B cell (primary cell): Measurements from ENCODE around the gene PAMR1. TPM values are rescaled to one million over a fixed set of nuclear protein-coding genes. Genes with fewer than 3 reads are reported as not detected.

Experiments
- ATAC-seq: fragments of 200-7000 bp; cut with Tn5 transposase; one replicate; pipeline ENCODE4 v1.10.0; 2021; ENCODE audit warnings: low read depth, mild to moderate bottlenecking, moderate number of reproducible peaks, moderate library complexity
- CTCF ChIA-PET: fragments of 350-600 bp; sonication (Branson Sonifier 250); formaldehyde crosslinking; loops from one replicate; lab custom pipeline; 2021; ENCODE audit warnings: antibody characterized with exemption, inconsistent platforms; lab: Charles Lee
- POLR2A ChIA-PET: fragments of 350-600 bp; sonication (Branson Sonifier 250); formaldehyde crosslinking; loops from one replicate; lab custom pipeline; 2021; ENCODE audit warnings: antibody characterized with exemption; lab: Charles Lee
- DNase-seq: peaks from one replicate; pipeline ENCODE4 v3.0.0; 2013
- H2AFZ ChIP-seq: 2 replicates; pipeline ENCODE4 v1.6.1; 2012; ENCODE audit warnings: mild to moderate bottlenecking, low read depth, low read length; ENCODE audit not compliant: insufficient read depth, poor library complexity, severe bottlenecking
- H3K27ac ChIP-seq, 2 donors: 1 replicate in 1 of 2; 2 replicates in 1 of 2; pipeline ENCODE4 v1.5.1; 2012 to 2013; ENCODE audit warnings: low read length in 2 of 2, mild to moderate bottlenecking in 2 of 2, moderate library complexity in 1 of 2
- H3K27me3 ChIP-seq, 4 experiments: fragments of 200-600 bp in 1 of 4; sonication (generic) in 1 of 4; replicated peaks in 1 of 4; 1 replicate in 2 of 4; 2 replicates in 2 of 4; pipeline versions ENCODE4 v1.6.1 to v1.7.0; 2013 to 2016; ENCODE audit warnings: low read length in 3 of 4, mild to moderate bottlenecking in 2 of 4, mixed read lengths in 1 of 4, moderate library complexity in 1 of 4; ENCODE audit not compliant: insufficient read depth in 4 of 4, control insufficient read depth in 3 of 4; ENCODE audit errors: control extremely low read depth in 1 of 4
- H3K36me3 ChIP-seq, 2 experiments: replicated peaks in 1 of 2; 1 replicate in 1 of 2; 2 replicates in 1 of 2; pipeline versions ENCODE4 v1.6.1 to v1.7.1; 2013; ENCODE audit warnings: low read length in 1 of 2; ENCODE audit not compliant: insufficient read depth in 2 of 2, control insufficient read depth in 1 of 2; ENCODE audit errors: control extremely low read depth in 1 of 2, extremely low read depth in 1 of 2
- H3K4me1 ChIP-seq, 2 donors: fragments of 200-600 bp in 1 of 2; sonication (generic) in 1 of 2; 1 replicate in 1 of 2; 2 replicates in 1 of 2; pipeline versions ENCODE4 v1.5.1 to v1.6.1; 2013 to 2017; ENCODE audit warnings: low read length in 2 of 2; ENCODE audit not compliant: control insufficient read depth in 2 of 2, insufficient read depth in 2 of 2
- H3K4me2 ChIP-seq: replicated peaks from 2 replicates; pipeline ENCODE3; 2012; ENCODE audit warnings: mild to moderate bottlenecking, low read depth, low read length; ENCODE audit not compliant: poor library complexity, severe bottlenecking
- H3K4me3 ChIP-seq, 5 experiments: fragments of 200-600 bp in 1 of 5; sonication (generic) in 1 of 5; 1 replicate in 3 of 5; 2 replicates in 2 of 5; pipeline versions ENCODE4 v1.5.1 to v1.7.0; 2011 to 2016; ENCODE audit warnings: low read length in 4 of 5, mild to moderate bottlenecking in 4 of 5, low read depth in 2 of 5, control low read depth in 1 of 5, moderate library complexity in 1 of 5; ENCODE audit not compliant: insufficient read depth in 1 of 5; ENCODE audit errors: control extremely low read depth in 1 of 5, extremely low read depth in 1 of 5
- H3K79me2 ChIP-seq: fragments of 200-600 bp; sonication (generic); one replicate; pipeline ENCODE4 v1.6.0; 2016; ENCODE audit warnings: low read length; ENCODE audit not compliant: control insufficient read depth, insufficient read depth
- H3K9ac ChIP-seq: fragments of 200-600 bp; sonication (generic); 2 replicates; pipeline ENCODE4 v1.6.1; 2017; ENCODE audit warnings: mild to moderate bottlenecking, low read length, moderate library complexity
- H3K9me3 ChIP-seq, 3 donors: one replicate each; pipeline versions ENCODE4 v1.6.1 to v1.7.1; 2013; ENCODE audit warnings: low read length in 2 of 3; ENCODE audit not compliant: control insufficient read depth in 2 of 3, insufficient read depth in 1 of 3; ENCODE audit errors: control extremely low read depth in 1 of 3
- H4K20me1 ChIP-seq: 2 replicates; pipeline ENCODE4 v1.6.0; 2012; ENCODE audit warnings: mild to moderate bottlenecking, low read length; ENCODE audit not compliant: insufficient read depth, control insufficient read depth, poor library complexity, severe bottlenecking
- H3K27ac Mint-ChIP-seq: one replicate; pipeline ENCODE4 v1.8.0; 2021; ENCODE audit warnings: mixed read lengths
- H3K27me3 Mint-ChIP-seq: one replicate; pipeline ENCODE4 v1.8.0; 2021; ENCODE audit warnings: mixed read lengths
- H3K4me1 Mint-ChIP-seq: one replicate; pipeline ENCODE4 v1.8.0; 2021; ENCODE audit warnings: mixed read lengths
- H3K4me3 Mint-ChIP-seq: one replicate; pipeline ENCODE4 v1.8.0; 2021; ENCODE audit warnings: mixed read lengths
- H3K9me3 Mint-ChIP-seq: one replicate; pipeline ENCODE4 v1.8.0; 2022; ENCODE audit warnings: mixed read lengths; ENCODE audit not compliant: insufficient read depth
- CTCF ChIP-seq: fragments of 200-600 bp; IDR thresholded peaks from one replicate; pipeline ENCODE4 v1.8.0; 2022; ENCODE audit warnings: antibody characterized with exemption, mild to moderate bottlenecking
- EZH2 ChIP-seq: IDR thresholded peaks from 2 replicates; pipeline ENCODE4 v1.6.1; 2012; ENCODE audit warnings: borderline replicate concordance, low read depth, mild to moderate bottlenecking, moderate library complexity, low read length; ENCODE audit not compliant: insufficient read depth, poor library complexity, severe bottlenecking
- WGBS: methylation state at CpG from one replicate; pipeline ENCODE4 v1.1.5; 2013; ENCODE audit warnings: missing lambda C conversion rate; ENCODE audit not compliant: insufficient coverage; 5-methylcytosine and 5-hydroxymethylcytosine counted together
- intact Hi-C: fragments of 100-400 bp; cut with micrococcal nuclease; formaldehyde crosslinking; loops from one replicate; pipeline ENCODE4 v1.10.0; 2022
- polyA plus RNA-seq: library from polyadenylated mRNA; depleted of rRNA; stranded (reverse); fragments of >200 nt; gene quantifications from 2 replicates; pipeline ENCODE4 v1.2.3, GENCODE V29; 2012
- total RNA-seq, 2 donors: library from RNA; stranded (reverse); fragments of 120-200 nt in 1 of 2; gene quantifications; 1 replicate in 1 of 2; 2 replicates in 1 of 2; pipeline versions ENCODE4 v1.2.3 to v1.2.4, GENCODE V29; 2013 to 2022

The PAMR1 gene
- total and polyA plus RNA-seq, 2 donors (not counting 1 experiment from before 2014, with no cell fraction given) = not detected

DNA sequence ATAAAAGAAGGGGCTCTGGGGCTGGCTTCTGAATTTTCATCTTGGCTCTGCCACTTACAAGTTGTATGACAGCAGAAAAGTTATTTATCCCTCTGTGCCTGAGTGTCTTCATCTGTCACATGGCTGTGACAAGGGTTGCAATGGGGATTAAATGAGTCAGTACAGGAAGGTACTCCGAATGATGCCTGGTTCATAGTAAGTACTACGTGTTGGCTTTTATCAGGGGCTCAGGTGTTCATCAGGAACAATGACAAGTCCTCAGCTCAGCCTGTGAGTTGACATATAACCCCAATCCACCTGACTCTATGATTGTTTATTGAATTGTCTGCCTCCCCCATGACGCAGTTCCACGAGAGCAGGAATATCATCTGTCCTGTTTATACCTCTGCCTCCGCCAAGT lies 45.7 kb downstream of the PAMR1 start:
- CTCF ChIA-PET = no interaction called here
- peaks cover 9% of the 10 kb centered on the region for H3K9me3 Mint-ChIP-seq
- H3K9me3 ChIP-seq = peaks cover 0 to 9% (median 8%) of the 10 kb centered on the region in 3 donors
- WGBS = 100% methylated on average over 1 of the region's 5 CpGs
- no peak overlapping the region for H3K4me2 ChIP-seq
- no peak overlapping the region for H3K27ac ChIP-seq
- H3K27me3 ChIP-seq = peaks cover 0 to 16% (median 3%) of the 10 kb centered on the region in 4 experiments
- H3K27me3 Mint-ChIP-seq = peaks cover 65% of the 10 kb centered on the region
- intact Hi-C loops = no loop called here
- H4K20me1 ChIP-seq = no peaks in the 10 kb centered on the region
- no peak overlapping the region for H3K9ac ChIP-seq
- no peaks in the 10 kb centered on the region for H3K4me1 Mint-ChIP-seq
- H2AFZ ChIP-seq = no peak overlapping the region
- TF ChIP-seq CTCF = no peak
- TF ChIP-seq EZH2 = no peak
- H3K79me2 ChIP-seq = no peaks in the 10 kb centered on the region
- DNase-seq = no peak
- ATAC-seq = no peak
- POLR2A ChIA-PET = no interaction called here
- no peak overlapping the region for H3K4me3 ChIP-seq
- H3K27ac Mint-ChIP-seq = no peak overlapping the region
- no peak overlapping the region for H3K4me3 Mint-ChIP-seq
- no peaks in the 10 kb centered on the region for H3K4me1 ChIP-seq
- no peaks in the 10 kb centered on the region for H3K36me3 ChIP-seq

GRCh38 chr11:35478471-35479091 lies 46.8 kb downstream of the PAMR1 start:
- no peak for TF ChIP-seq CTCF
- TF ChIP-seq EZH2 = no peak
- Histone ChIP-seq H3K4me2 (no peak overlapping the region), H3K9ac (no peak overlapping the region), H3K4me3 (no peak overlapping the region), H3K79me2 (no peaks in the 10 kb centered on the region), H3K27ac (no peak overlapping the region), H3K9me3 (peaks cover 0 to 9% (median 8%) of the 10 kb centered on the region in 3 donors), H3K27me3 (peaks cover 0 to 8% (median 0%) of the 10 kb centered on the region in 4 experiments), H4K20me1 (no peaks in the 10 kb centered on the region), H2AFZ (no peak overlapping the region), H3K4me1 (no peaks in the 10 kb centered on the region), H3K36me3 (no peaks in the 10 kb centered on the region)
- POLR2A ChIA-PET = no interaction called here
- CTCF ChIA-PET = no interaction called here
- intact Hi-C loops = no loop called here
- H3K27me3 Mint-ChIP-seq = peaks cover 57% of the 10 kb centered on the region
- DNase-seq (no peak), ATAC-seq (no peak)
- H3K4me1 Mint-ChIP-seq = no peaks in the 10 kb centered on the region
- no peak overlapping the region for H3K27ac Mint-ChIP-seq
- WGBS = 83% methylated on average over 6 of the region's 7 CpGs
- H3K4me3 Mint-ChIP-seq = no peak overlapping the region
- H3K9me3 Mint-ChIP-seq = peaks cover 9% of the 10 kb centered on the region
